ENCODE measurements around the gene NEBL. TPM values are rescaled to one million over a fixed set of nuclear protein-coding genes. Genes with fewer than 3 reads are reported as not detected.

Gene NEBL
- total and polyA plus RNA-seq, 5 donors from 2014 or later = 1.2 to 2.6 (median 1.8) TPM

- Mint-ChIP-seq H3K27me3 (no peaks in the 10 kb centered on the region), H3K4me1 (no peaks in the 10 kb centered on the region), H3K36me3 (no peaks in the 10 kb centered on the region), H3K27ac (no peak overlapping the region), H3K4me3 (no peak overlapping the region), H3K9me3 (peaks cover 0 to 14% (median 4%) of the 10 kb centered on the region in 7 donors)
- no peak for ATAC-seq (ENCODE audit: low read depth in 2 of 2)
- DNase-seq = no peak
- H3K9me3 ChIP-seq (ENCODE audit: control insufficient read depth in 2 of 2, low read length in 2 of 2) = no peaks in the 10 kb centered on the region
- H3K27me3 ChIP-seq (ENCODE audit: control insufficient read depth, insufficient read depth, low read length) = no peaks in the 10 kb centered on the region
- H3K4me3 ChIP-seq (ENCODE audit: low read depth, low read length) = no peak overlapping the region
- no peaks in the 10 kb centered on the region for H3K36me3 ChIP-seq (ENCODE audit: control insufficient read depth, insufficient read depth, low read length)
- no peak overlapping the region for H3K27ac ChIP-seq (ENCODE audit: insufficient read depth, low read length, poor library complexity, severe bottlenecking)
- H3K4me1 ChIP-seq (ENCODE audit: control insufficient read depth, insufficient read depth, low read length, poor library complexity, severe bottlenecking) = no peaks in the 10 kb centered on the region
These were observed 36.6 kb upstream of the NEBL start for GRCh38 chr10:20933705-20934104.

GRCh38 chr10:20932606-20933126 lies 35.6 kb upstream of the NEBL start:
- H3K36me3 Mint-ChIP-seq = no peaks in the 10 kb centered on the region
- no peak overlapping the region for H3K27ac Mint-ChIP-seq
- H3K9me3 Mint-ChIP-seq = peaks cover 0 to 14% (median 4%) of the 10 kb centered on the region in 7 donors
- H3K4me3 Mint-ChIP-seq = no peak overlapping the region
- H3K27me3 ChIP-seq (ENCODE audit: control insufficient read depth, insufficient read depth, low read length) = no peaks in the 10 kb centered on the region
- H3K4me1 Mint-ChIP-seq = no peaks in the 10 kb centered on the region
- H3K4me3 ChIP-seq (ENCODE audit: low read depth, low read length) = no peak overlapping the region
- no peaks in the 10 kb centered on the region for H3K4me1 ChIP-seq (ENCODE audit: control insufficient read depth, insufficient read depth, low read length, poor library complexity, severe bottlenecking)
- no peak overlapping the region for H3K27ac ChIP-seq (ENCODE audit: insufficient read depth, low read length, poor library complexity, severe bottlenecking)
- ATAC-seq (ENCODE audit: low read depth in 2 of 2) (no peak), DNase-seq (no peak)
- no peaks in the 10 kb centered on the region for H3K27me3 Mint-ChIP-seq
- no peaks in the 10 kb centered on the region for H3K36me3 ChIP-seq (ENCODE audit: control insufficient read depth, insufficient read depth, low read length)
- no peaks in the 10 kb centered on the region for H3K9me3 ChIP-seq (ENCODE audit: control insufficient read depth in 2 of 2, low read length in 2 of 2)

GRCh38 chr10:20931156-20931795 lies 34.2 kb upstream of the NEBL start:
- Mint-ChIP-seq H3K9me3 (peaks cover 0 to 12% (median 4%) of the 10 kb centered on the region in 7 donors), H3K27me3 (no peaks in the 10 kb centered on the region), H3K4me1 (no peaks in the 10 kb centered on the region), H3K4me3 (no peak overlapping the region), H3K27ac (no peak overlapping the region), H3K36me3 (no peaks in the 10 kb centered on the region)
- Histone ChIP-seq H3K4me1 (ENCODE audit: control insufficient read depth, insufficient read depth, low read length, poor library complexity, severe bottlenecking) (no peaks in the 10 kb centered on the region), H3K9me3 (ENCODE audit: control insufficient read depth in 2 of 2, low read length in 2 of 2) (no peaks in the 10 kb centered on the region), H3K27ac (ENCODE audit: insufficient read depth, low read length, poor library complexity, severe bottlenecking) (no peak overlapping the region), H3K27me3 (ENCODE audit: control insufficient read depth, insufficient read depth, low read length) (no peaks in the 10 kb centered on the region), H3K36me3 (ENCODE audit: control insufficient read depth, insufficient read depth, low read length) (no peaks in the 10 kb centered on the region), H3K4me3 (ENCODE audit: low read depth, low read length) (no peak overlapping the region)
- no peak for ATAC-seq (ENCODE audit: low read depth in 2 of 2)
- no peak for DNase-seq

- H3K9me3 Mint-ChIP-seq = peaks cover 0 to 16% (median 4%) of the 10 kb centered on the region in 7 donors
- H3K36me3 Mint-ChIP-seq = no peaks in the 10 kb centered on the region
- H3K9me3 ChIP-seq (ENCODE audit: control insufficient read depth in 2 of 2, low read length in 2 of 2) = no peaks in the 10 kb centered on the region
- no peak overlapping the region for H3K27ac ChIP-seq (ENCODE audit: insufficient read depth, low read length, poor library complexity, severe bottlenecking)
- no peaks in the 10 kb centered on the region for H3K36me3 ChIP-seq (ENCODE audit: control insufficient read depth, insufficient read depth, low read length)
- H3K4me1 Mint-ChIP-seq = no peaks in the 10 kb centered on the region
- DNase-seq (no peak), ATAC-seq (ENCODE audit: low read depth in 2 of 2) (no peak)
- H3K4me3 ChIP-seq (ENCODE audit: low read depth, low read length) = no peak overlapping the region
- H3K27ac Mint-ChIP-seq = no peak overlapping the region
- H3K27me3 ChIP-seq (ENCODE audit: control insufficient read depth, insufficient read depth, low read length) = no peaks in the 10 kb centered on the region
- no peaks in the 10 kb centered on the region for H3K27me3 Mint-ChIP-seq
- no peak overlapping the region for H3K4me3 Mint-ChIP-seq
- H3K4me1 ChIP-seq (ENCODE audit: control insufficient read depth, insufficient read depth, low read length, poor library complexity, severe bottlenecking) = no peaks in the 10 kb centered on the region
These were observed 30.3 kb upstream of the NEBL start for GRCh38 chr10:20927456-20927855.

- Histone ChIP-seq H3K27ac (ENCODE audit: insufficient read depth, low read length, poor library complexity, severe bottlenecking) (no peak overlapping the region), H3K4me3 (ENCODE audit: low read depth, low read length) (no peak overlapping the region), H3K27me3 (ENCODE audit: control insufficient read depth, insufficient read depth, low read length) (no peaks in the 10 kb centered on the region), H3K4me1 (ENCODE audit: control insufficient read depth, insufficient read depth, low read length, poor library complexity, severe bottlenecking) (no peaks in the 10 kb centered on the region), H3K9me3 (ENCODE audit: control insufficient read depth in 2 of 2, low read length in 2 of 2) (no peaks in the 10 kb centered on the region), H3K36me3 (ENCODE audit: control insufficient read depth, insufficient read depth, low read length) (no peaks in the 10 kb centered on the region)
- DNase-seq (no peak), ATAC-seq (ENCODE audit: low read depth in 2 of 2) (no peak)
- Mint-ChIP-seq H3K27me3 (no peaks in the 10 kb centered on the region), H3K36me3 (no peaks in the 10 kb centered on the region), H3K9me3 (peaks cover 0 to 4% (median 0%) of the 10 kb centered on the region in 7 donors), H3K4me1 (no peaks in the 10 kb centered on the region), H3K27ac (no peak overlapping the region), H3K4me3 (no peak overlapping the region)
These were observed 25.3 kb upstream of the NEBL start for GRCh38 chr10:20922451-20922850.

- H3K4me1 Mint-ChIP-seq = no peaks in the 10 kb centered on the region
- no peak overlapping the region for H3K27ac Mint-ChIP-seq
- ATAC-seq (ENCODE audit: low read depth in 2 of 2) (no peak), DNase-seq (no peak)
- Histone ChIP-seq H3K36me3 (ENCODE audit: control insufficient read depth, insufficient read depth, low read length) (no peaks in the 10 kb centered on the region), H3K27me3 (ENCODE audit: control insufficient read depth, insufficient read depth, low read length) (no peaks in the 10 kb centered on the region), H3K4me1 (ENCODE audit: control insufficient read depth, insufficient read depth, low read length, poor library complexity, severe bottlenecking) (no peaks in the 10 kb centered on the region), H3K4me3 (ENCODE audit: low read depth, low read length) (no peak overlapping the region), H3K9me3 (ENCODE audit: control insufficient read depth in 2 of 2, low read length in 2 of 2) (no peaks in the 10 kb centered on the region), H3K27ac (ENCODE audit: insufficient read depth, low read length, poor library complexity, severe bottlenecking) (no peak overlapping the region)
- peaks cover 0 to 4% (median 0%) of the 10 kb centered on the region in 7 donors for H3K9me3 Mint-ChIP-seq
- no peaks in the 10 kb centered on the region for H3K27me3 Mint-ChIP-seq
- H3K4me3 Mint-ChIP-seq = no peak overlapping the region
- no peaks in the 10 kb centered on the region for H3K36me3 Mint-ChIP-seq
These were observed 24.9 kb upstream of the NEBL start for GRCh38 chr10:20922033-20922432.

GRCh38 chr10:20920061-20920460 lies 22.9 kb upstream of the NEBL start:
- no peak for ATAC-seq (ENCODE audit: low read depth in 2 of 2)
- no peaks in the 10 kb centered on the region for H3K36me3 Mint-ChIP-seq

GRCh38 chr10:20919481-20919880 lies 22.4 kb upstream of the NEBL start:
- no peak for ATAC-seq (ENCODE audit: low read depth in 2 of 2)
- no peaks in the 10 kb centered on the region for H3K27me3 ChIP-seq (ENCODE audit: control insufficient read depth, insufficient read depth, low read length)
- no peaks in the 10 kb centered on the region for H3K36me3 Mint-ChIP-seq
- H3K27ac ChIP-seq (ENCODE audit: insufficient read depth, low read length, poor library complexity, severe bottlenecking) = no peak overlapping the region
- no peaks in the 10 kb centered on the region for H3K4me1 ChIP-seq (ENCODE audit: control insufficient read depth, insufficient read depth, low read length, poor library complexity, severe bottlenecking)
- H3K4me3 Mint-ChIP-seq = no peak overlapping the region
- no peak overlapping the region for H3K4me3 ChIP-seq (ENCODE audit: low read depth, low read length)
- H3K9me3 Mint-ChIP-seq = peaks cover 0 to 6% (median 0%) of the 10 kb centered on the region in 7 donors
- H3K36me3 ChIP-seq (ENCODE audit: control insufficient read depth, insufficient read depth, low read length) = no peaks in the 10 kb centered on the region
- no peak for DNase-seq
- no peaks in the 10 kb centered on the region for H3K4me1 Mint-ChIP-seq
- no peaks in the 10 kb centered on the region for H3K9me3 ChIP-seq (ENCODE audit: control insufficient read depth in 2 of 2, low read length in 2 of 2)
- H3K27ac Mint-ChIP-seq = no peak overlapping the region
- H3K27me3 Mint-ChIP-seq = no peaks in the 10 kb centered on the region

More at GRCh38 chr10:20920061-20920460, 22.9 kb upstream of the NEBL start:
- Histone ChIP-seq H3K36me3 (ENCODE audit: control insufficient read depth, insufficient read depth, low read length) (no peaks in the 10 kb centered on the region), H3K27me3 (ENCODE audit: control insufficient read depth, insufficient read depth, low read length) (no peaks in the 10 kb centered on the region), H3K9me3 (ENCODE audit: control insufficient read depth in 2 of 2, low read length in 2 of 2) (no peaks in the 10 kb centered on the region), H3K4me3 (ENCODE audit: low read depth, low read length) (no peak overlapping the region), H3K27ac (ENCODE audit: insufficient read depth, low read length, poor library complexity, severe bottlenecking) (no peak overlapping the region), H3K4me1 (ENCODE audit: control insufficient read depth, insufficient read depth, low read length, poor library complexity, severe bottlenecking) (no peaks in the 10 kb centered on the region)
- no peak for DNase-seq
- H3K9me3 Mint-ChIP-seq = peaks cover 0 to 6% (median 0%) of the 10 kb centered on the region in 7 donors
- no peaks in the 10 kb centered on the region for H3K4me1 Mint-ChIP-seq
- H3K4me3 Mint-ChIP-seq = no peak overlapping the region
- H3K27me3 Mint-ChIP-seq = no peaks in the 10 kb centered on the region
- no peak overlapping the region for H3K27ac Mint-ChIP-seq
